SHP77 (cell line): ENCODE measurements around the gene RGS8.

Source experiments
- DNase-seq, 2 experiments: peaks; one replicate each; lab custom pipeline; 2025; lab: John Stamatoyannopoulos, UW

The RGS8 gene

GRCh38 chr1:182639330-182639729 is 45.1 kb downstream of the RGS8 start:
- DNase-seq, result no peak

GRCh38 chr1:182637769-182638168 is 46.6 kb downstream of the RGS8 start:
- DNase-seq, result no peak

DNA sequence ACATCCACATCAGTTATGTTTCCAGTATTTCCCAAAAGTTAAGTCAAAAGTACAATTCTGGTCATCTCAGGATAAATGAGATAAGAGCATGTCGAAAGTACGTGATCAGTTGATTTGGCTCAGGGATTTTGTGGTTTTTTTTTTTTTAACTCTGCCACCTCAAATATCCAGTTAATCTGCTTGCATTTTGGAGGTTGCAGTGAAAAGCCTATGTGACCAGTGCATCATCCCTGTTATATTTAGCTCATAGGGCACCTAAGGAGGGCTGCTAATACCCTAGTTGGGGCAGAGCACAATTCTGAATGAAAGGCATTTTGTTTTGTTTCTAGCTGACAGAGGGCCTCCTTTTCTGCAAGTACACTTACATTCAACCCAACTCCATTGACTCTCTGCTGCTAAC is 48.5 kb downstream of the RGS8 start:
- no peak for DNase-seq
